ENCODE results near the gene NDST4.

Gene NDST4

GRCh38 chr4:114964026-114964425 is 149.4 kb downstream of the NDST4 start:
- no peak overlapping the region for H3K9ac ChIP-seq (ENCODE audit: low read length)
- H3K4me1 ChIP-seq (ENCODE audit: control insufficient read depth, insufficient read depth, low read length) = no peaks in the 10 kb centered on the region
- peaks cover 3% of the 10 kb centered on the region; the same call in 1 of the 2 replicates for H3K9me3 ChIP-seq (ENCODE audit: control insufficient read depth, insufficient read depth, low read depth, low read length)
- no peaks in the 10 kb centered on the region for H3K27me3 ChIP-seq (ENCODE audit: control insufficient read depth, insufficient read depth, low read length)
- no peaks in the 10 kb centered on the region for H3K36me3 ChIP-seq (ENCODE audit: control insufficient read depth, insufficient read depth, low read length)
- H3K27ac ChIP-seq (ENCODE audit: low read depth, low read length) = no peak overlapping the region
- no peak overlapping the region for H3K4me3 ChIP-seq (ENCODE audit: low read depth, low read length)

- H3K9me3 ChIP-seq (ENCODE audit: control insufficient read depth, insufficient read depth, low read depth, low read length) = no peaks in the 10 kb centered on the region
- no peak overlapping the region for H3K9ac ChIP-seq (ENCODE audit: low read length)
- no peaks in the 10 kb centered on the region for H3K36me3 ChIP-seq (ENCODE audit: control insufficient read depth, insufficient read depth, low read length)
- H3K27me3 ChIP-seq (ENCODE audit: control insufficient read depth, insufficient read depth, low read length) = no peaks in the 10 kb centered on the region
- no peak overlapping the region for H3K27ac ChIP-seq (ENCODE audit: low read depth, low read length)
- no peaks in the 10 kb centered on the region for H3K4me1 ChIP-seq (ENCODE audit: control insufficient read depth, insufficient read depth, low read length)
- H3K4me3 ChIP-seq (ENCODE audit: low read depth, low read length) = no peak overlapping the region
Measured at GRCh38 chr4:114945616-114946015, 167.8 kb downstream of the NDST4 start.

- H3K9me3 ChIP-seq (ENCODE audit: control insufficient read depth, insufficient read depth, low read depth, low read length) = no peaks in the 10 kb centered on the region
- no peak overlapping the region for H3K4me3 ChIP-seq (ENCODE audit: low read depth, low read length)
- no peak overlapping the region for H3K9ac ChIP-seq (ENCODE audit: low read length)
- no peaks in the 10 kb centered on the region for H3K27me3 ChIP-seq (ENCODE audit: control insufficient read depth, insufficient read depth, low read length)
- H3K4me1 ChIP-seq (ENCODE audit: control insufficient read depth, insufficient read depth, low read length) = no peaks in the 10 kb centered on the region
- no peaks in the 10 kb centered on the region for H3K36me3 ChIP-seq (ENCODE audit: control insufficient read depth, insufficient read depth, low read length)
- no peak overlapping the region for H3K27ac ChIP-seq (ENCODE audit: low read depth, low read length)
Measured at GRCh38 chr4:114941503-114941902, 171.9 kb downstream of the NDST4 start.

GRCh38 chr4:114927881-114928280 is 185.5 kb downstream of the NDST4 start:
- H3K27ac ChIP-seq (ENCODE audit: low read depth, low read length) = no peak overlapping the region
- peaks cover 17% of the 10 kb centered on the region for H3K4me1 ChIP-seq (ENCODE audit: control insufficient read depth, insufficient read depth, low read length)
- no peaks in the 10 kb centered on the region for H3K9me3 ChIP-seq (ENCODE audit: control insufficient read depth, insufficient read depth, low read depth, low read length)
- H3K27me3 ChIP-seq (ENCODE audit: control insufficient read depth, insufficient read depth, low read length) = no peaks in the 10 kb centered on the region
- no peaks in the 10 kb centered on the region for H3K36me3 ChIP-seq (ENCODE audit: control insufficient read depth, insufficient read depth, low read length)
- H3K4me3 ChIP-seq (ENCODE audit: low read depth, low read length) = no peak overlapping the region
- H3K9ac ChIP-seq (ENCODE audit: low read length) = no peak overlapping the region

- Histone ChIP-seq H3K9me3 (ENCODE audit: control insufficient read depth, insufficient read depth, low read depth, low read length) (no peaks in the 10 kb centered on the region), H3K36me3 (ENCODE audit: control insufficient read depth, insufficient read depth, low read length) (no peaks in the 10 kb centered on the region), H3K4me1 (ENCODE audit: control insufficient read depth, insufficient read depth, low read length) (peaks cover 30% of the 10 kb centered on the region), H3K9ac (ENCODE audit: low read length) (no peak overlapping the region), H3K27ac (ENCODE audit: low read depth, low read length) (no peak overlapping the region), H3K4me3 (ENCODE audit: low read depth, low read length) (no peak overlapping the region), H3K27me3 (ENCODE audit: control insufficient read depth, insufficient read depth, low read length) (no peaks in the 10 kb centered on the region)
Measured at GRCh38 chr4:114926583-114926982, 186.8 kb downstream of the NDST4 start.

GRCh38 chr4:114924311-114924710 is 189.1 kb downstream of the NDST4 start:
- Histone ChIP-seq H3K36me3 (ENCODE audit: control insufficient read depth, insufficient read depth, low read length) (no peaks in the 10 kb centered on the region), H3K9ac (ENCODE audit: low read length) (no peak overlapping the region), H3K4me3 (ENCODE audit: low read depth, low read length) (no peak overlapping the region), H3K27ac (ENCODE audit: low read depth, low read length) (peak overlapping the region; percentile 29; the same call in 1 of the 2 replicates), H3K9me3 (ENCODE audit: control insufficient read depth, insufficient read depth, low read depth, low read length) (no peaks in the 10 kb centered on the region), H3K4me1 (ENCODE audit: control insufficient read depth, insufficient read depth, low read length) (peaks cover 34% of the 10 kb centered on the region), H3K27me3 (ENCODE audit: control insufficient read depth, insufficient read depth, low read length) (no peaks in the 10 kb centered on the region)

GRCh38 chr4:114922592-114922933 is 190.9 kb downstream of the NDST4 start:
- Histone ChIP-seq H3K36me3 (ENCODE audit: control insufficient read depth, insufficient read depth, low read length) (no peaks in the 10 kb centered on the region), H3K4me3 (ENCODE audit: low read depth, low read length) (no peak overlapping the region), H3K4me1 (ENCODE audit: control insufficient read depth, insufficient read depth, low read length) (peaks cover 34% of the 10 kb centered on the region), H3K9me3 (ENCODE audit: control insufficient read depth, insufficient read depth, low read depth, low read length) (no peaks in the 10 kb centered on the region), H3K9ac (ENCODE audit: low read length) (no peak overlapping the region), H3K27me3 (ENCODE audit: control insufficient read depth, insufficient read depth, low read length) (no peaks in the 10 kb centered on the region), H3K27ac (ENCODE audit: low read depth, low read length) (no peak overlapping the region; the same call in 1 of the 2 replicates)

GRCh38 chr4:114921790-114922591 is 191.4 kb downstream of the NDST4 start:
- Histone ChIP-seq H3K9ac (ENCODE audit: low read length) (no peak overlapping the region), H3K4me3 (ENCODE audit: low read depth, low read length) (no peak overlapping the region; the same call in 1 of the 2 replicates), H3K9me3 (ENCODE audit: control insufficient read depth, insufficient read depth, low read depth, low read length) (no peaks in the 10 kb centered on the region), H3K4me1 (ENCODE audit: control insufficient read depth, insufficient read depth, low read length) (peaks cover 34% of the 10 kb centered on the region), H3K27me3 (ENCODE audit: control insufficient read depth, insufficient read depth, low read length) (no peaks in the 10 kb centered on the region), H3K27ac (ENCODE audit: low read depth, low read length) (peak overlapping the region; percentile 54; the same call in 1 of the 2 replicates), H3K36me3 (ENCODE audit: control insufficient read depth, insufficient read depth, low read length) (no peaks in the 10 kb centered on the region)

- Histone ChIP-seq H3K4me3 (ENCODE audit: low read depth, low read length) (no peak overlapping the region), H3K36me3 (ENCODE audit: control insufficient read depth, insufficient read depth, low read length) (no peaks in the 10 kb centered on the region), H3K9me3 (ENCODE audit: control insufficient read depth, insufficient read depth, low read depth, low read length) (no peaks in the 10 kb centered on the region), H3K9ac (ENCODE audit: low read length) (no peak overlapping the region), H3K27me3 (ENCODE audit: control insufficient read depth, insufficient read depth, low read length) (no peaks in the 10 kb centered on the region), H3K4me1 (ENCODE audit: control insufficient read depth, insufficient read depth, low read length) (peaks cover 34% of the 10 kb centered on the region), H3K27ac (ENCODE audit: low read depth, low read length) (0 out of 2 replicates have a peak overlapping the region, but pooled peaks have one; percentile 54)
Measured at GRCh38 chr4:114921191-114921590, 192.2 kb downstream of the NDST4 start.

GRCh38 chr4:114911111-114911510 is 202.3 kb downstream of the NDST4 start:
- no peaks in the 10 kb centered on the region for H3K27me3 ChIP-seq (ENCODE audit: control insufficient read depth, insufficient read depth, low read length)
- no peaks in the 10 kb centered on the region for H3K9me3 ChIP-seq (ENCODE audit: control insufficient read depth, insufficient read depth, low read depth, low read length)
- H3K36me3 ChIP-seq (ENCODE audit: control insufficient read depth, insufficient read depth, low read length) = no peaks in the 10 kb centered on the region
- H3K4me1 ChIP-seq (ENCODE audit: control insufficient read depth, insufficient read depth, low read length) = no peaks in the 10 kb centered on the region
- no peak overlapping the region for H3K4me3 ChIP-seq (ENCODE audit: low read depth, low read length)
- H3K9ac ChIP-seq (ENCODE audit: low read length) = no peak overlapping the region
- H3K27ac ChIP-seq (ENCODE audit: low read depth, low read length) = no peak overlapping the region

GRCh38 chr4:114907568-114907967 is 205.9 kb downstream of the NDST4 start:
- Histone ChIP-seq H3K27me3 (ENCODE audit: control insufficient read depth, insufficient read depth, low read length) (no peaks in the 10 kb centered on the region), H3K4me3 (ENCODE audit: low read depth, low read length) (no peak overlapping the region), H3K27ac (ENCODE audit: low read depth, low read length) (no peak overlapping the region), H3K4me1 (ENCODE audit: control insufficient read depth, insufficient read depth, low read length) (no peaks in the 10 kb centered on the region), H3K36me3 (ENCODE audit: control insufficient read depth, insufficient read depth, low read length) (no peaks in the 10 kb centered on the region), H3K9me3 (ENCODE audit: control insufficient read depth, insufficient read depth, low read depth, low read length) (no peaks in the 10 kb centered on the region), H3K9ac (ENCODE audit: low read length) (no peak overlapping the region)
